ENCODE data around the gene PDE12.
"Not testable (repeated sequence)": the region's sequence is repeated elsewhere in the genome, so short reads cannot be mapped to it uniquely, and the experiment has no call there.

Gene PDE12

DNA sequence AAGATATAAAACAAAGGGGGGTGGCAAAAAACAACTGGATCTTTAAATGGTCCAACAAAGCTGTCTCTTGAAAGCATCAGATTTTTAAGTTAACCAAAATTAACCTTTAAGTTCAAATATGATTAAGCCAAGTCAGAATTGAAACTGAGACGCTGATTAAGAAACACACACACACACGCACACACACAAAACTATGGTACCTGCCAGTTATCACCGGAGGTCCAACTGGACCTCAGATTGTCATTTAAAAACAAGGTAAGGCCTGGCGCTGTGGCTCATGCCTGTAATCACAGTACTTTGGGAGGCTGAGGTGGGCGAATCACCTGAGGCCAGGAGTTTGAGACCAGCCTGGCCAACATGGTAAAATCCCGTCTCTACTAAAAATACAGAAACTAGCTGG lies 30.7 kb downstream of the PDE12 start:
- DNase-seq: no peak

DNA sequence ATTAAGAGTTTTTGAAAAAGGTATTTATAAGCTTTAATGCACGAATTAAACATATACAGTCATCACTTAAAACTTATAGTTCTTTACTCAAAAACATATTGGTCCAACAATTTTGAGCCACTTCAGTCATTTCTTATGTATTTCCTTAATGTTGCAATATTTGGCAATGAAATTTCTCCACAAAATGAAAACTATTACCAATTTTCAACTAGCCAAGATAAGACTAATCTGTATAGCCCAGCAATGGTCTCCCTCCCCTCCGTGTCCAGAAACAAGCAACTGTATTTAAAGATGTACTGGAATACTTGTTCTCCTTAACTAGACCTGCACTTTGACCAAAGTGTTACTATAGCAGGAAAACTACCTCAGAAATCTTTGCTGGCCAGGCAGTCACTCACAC lies 31.8 kb downstream of the PDE12 start:
- DNase-seq: no peak

DNA sequence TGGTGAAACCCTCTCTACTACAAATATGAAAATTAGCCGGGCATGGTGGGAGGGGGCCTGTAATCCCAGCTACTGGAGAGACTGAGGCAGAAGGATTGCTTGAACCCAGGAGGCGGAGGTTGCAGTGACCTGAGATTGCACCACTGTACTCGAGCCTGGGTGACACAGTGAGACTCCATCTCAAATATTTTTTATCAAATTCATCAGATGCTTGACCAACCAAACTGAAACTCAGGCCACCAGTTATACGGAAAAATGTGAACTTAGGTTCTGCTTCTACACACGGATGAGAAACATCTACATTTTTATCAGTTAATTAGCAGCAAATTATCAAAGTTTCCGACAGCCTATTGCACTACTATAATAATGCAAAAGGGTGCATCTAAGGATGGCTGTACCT lies 36.2 kb downstream of the PDE12 start:
- no peak for DNase-seq

DNA sequence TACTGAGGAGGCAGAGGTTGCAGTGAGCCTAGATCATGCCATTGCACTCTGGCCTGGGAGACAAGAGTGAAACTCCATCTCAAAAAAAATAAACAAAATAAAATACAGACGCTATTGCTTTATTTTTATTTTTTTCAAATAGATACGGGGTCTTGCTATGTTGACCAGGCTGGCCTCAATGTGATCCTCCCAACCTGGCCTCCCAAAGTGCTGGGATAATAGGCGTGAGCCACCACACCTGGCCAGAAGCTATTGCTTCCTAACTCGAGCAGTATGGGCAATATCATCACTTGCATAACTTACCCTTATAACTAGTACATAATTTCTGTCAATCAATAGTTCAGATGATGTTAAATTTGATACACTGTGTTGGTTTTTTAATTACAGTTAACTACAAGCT lies 38.1 kb downstream of the PDE12 start:
- no peak for DNase-seq

DNA sequence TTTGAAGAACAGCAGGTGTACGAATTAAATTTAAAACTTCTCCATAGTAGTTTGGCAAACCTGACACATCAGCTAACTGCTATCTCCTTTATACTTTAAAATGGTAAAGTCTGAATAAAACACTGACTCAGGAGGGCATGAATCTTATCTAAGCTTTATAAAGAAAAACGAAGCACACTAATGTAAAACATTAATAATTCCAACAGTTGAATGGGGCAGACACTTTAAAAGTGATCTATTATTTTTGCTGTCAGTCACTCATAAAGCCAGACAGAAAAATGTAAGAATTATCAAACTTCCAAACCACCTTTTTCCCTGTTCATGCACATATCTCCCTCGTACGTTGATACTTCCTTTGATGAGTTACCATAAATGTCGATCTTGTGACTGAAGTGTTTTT lies 38.5 kb downstream of the PDE12 start:
- no peak for DNase-seq

DNA sequence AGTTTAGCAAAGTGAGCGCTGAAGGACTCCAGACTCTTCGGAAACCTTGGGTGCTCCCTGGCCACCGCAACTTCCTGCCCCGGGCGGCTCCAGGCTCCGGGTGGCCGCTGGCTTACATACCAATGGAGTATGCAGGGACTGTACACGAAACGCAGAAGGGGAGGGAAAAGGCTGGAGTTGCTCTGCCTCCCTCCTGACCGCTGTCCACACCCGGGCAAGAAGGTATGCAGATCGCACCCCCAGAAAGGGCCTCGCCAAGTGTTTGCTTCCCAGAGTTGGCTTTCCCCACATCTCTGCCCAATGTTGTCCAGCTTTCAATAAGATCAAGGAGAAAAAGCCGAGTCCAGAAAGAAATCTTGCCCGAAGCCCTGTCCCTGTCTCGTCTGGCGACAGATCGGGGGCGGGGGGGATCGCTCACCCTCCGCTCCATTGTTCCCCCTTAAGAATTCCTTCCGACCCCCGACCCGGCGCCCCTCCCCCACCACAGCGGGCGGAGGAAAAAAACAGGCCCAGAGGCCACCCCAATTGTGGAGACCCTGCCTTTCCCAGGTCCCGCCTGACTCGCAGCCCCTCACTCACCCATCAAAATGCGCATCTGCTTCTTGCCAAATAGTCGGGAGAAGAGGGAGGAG lies 40.5 kb downstream of the PDE12 start:
- peak; percentile 68 for DNase-seq

DNA sequence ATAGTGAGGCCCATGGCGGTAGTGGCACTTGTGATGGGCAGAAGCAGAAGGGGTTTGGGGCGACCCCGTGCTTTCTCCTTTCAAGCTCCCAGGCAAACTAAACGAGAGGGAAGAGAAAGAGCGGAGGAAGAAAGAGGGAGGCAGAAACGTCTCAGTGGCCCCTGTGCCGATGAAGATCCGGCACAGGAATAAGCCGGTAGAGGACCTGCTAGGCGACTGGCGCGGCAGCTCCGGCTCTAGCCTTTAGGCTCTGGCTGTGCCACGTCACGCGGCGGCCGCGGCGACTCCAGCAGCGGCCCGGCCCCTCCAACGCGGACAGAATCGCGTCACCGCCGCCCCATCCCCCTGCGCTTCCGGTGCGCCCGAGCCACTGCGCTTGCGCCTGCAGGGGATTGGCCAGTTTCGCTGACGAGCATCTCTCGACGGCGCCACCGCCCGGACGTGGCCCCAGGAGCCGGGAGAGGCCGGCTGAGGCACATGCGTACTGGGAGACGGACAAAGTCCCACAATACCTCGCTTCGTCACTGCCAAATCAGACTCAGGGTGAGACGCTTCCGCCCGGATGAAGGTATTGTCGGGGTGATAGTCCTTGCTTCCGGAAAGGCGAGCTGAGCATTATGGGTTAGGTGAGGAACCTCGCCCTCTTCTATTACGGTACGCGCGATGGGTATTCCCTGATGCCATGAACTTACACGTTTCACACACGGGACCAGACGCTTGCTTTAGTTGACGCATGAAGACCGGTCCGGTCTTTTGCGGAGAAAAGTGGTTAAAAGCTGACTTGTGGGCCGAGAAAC lies 41.3 kb downstream of the PDE12 start, which contains the start of gene ARF4:
TSS of gene ARF4 (minus strand) at position 218 of the 797 bp plus-strand sequence. CDS start at position 14, 204 bp downstream.
- DNase-seq: peak; percentile 100

DNA sequence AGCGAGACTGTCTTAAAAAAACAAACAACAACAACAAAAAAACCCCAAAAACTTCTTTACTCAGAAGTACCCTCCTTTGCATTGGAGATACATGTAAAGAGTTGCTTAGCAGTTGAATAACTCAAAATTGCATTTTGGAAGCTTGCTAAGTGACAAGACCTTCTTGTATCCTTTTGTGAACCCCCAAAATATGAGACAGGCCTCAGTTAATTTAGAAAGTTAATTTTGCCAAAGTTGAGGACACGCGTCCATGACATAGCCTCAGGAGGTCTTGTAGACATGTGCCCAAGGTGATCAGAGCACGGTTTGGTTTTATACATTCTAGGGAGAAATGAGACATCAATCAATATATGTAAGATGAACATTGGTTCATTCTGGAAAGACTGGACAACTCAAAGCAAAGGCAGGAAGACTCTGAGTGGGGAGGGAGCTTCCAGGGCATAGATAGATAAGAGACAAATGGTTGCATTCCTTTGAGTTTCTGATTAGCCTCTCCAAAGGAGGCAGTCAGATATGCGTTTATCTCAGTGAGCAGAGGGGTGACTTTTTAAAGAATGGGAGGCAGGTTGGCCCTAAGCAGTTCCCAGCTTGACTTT lies 42.8 kb downstream of the PDE12 start:
- no peak for DNase-seq

DNA sequence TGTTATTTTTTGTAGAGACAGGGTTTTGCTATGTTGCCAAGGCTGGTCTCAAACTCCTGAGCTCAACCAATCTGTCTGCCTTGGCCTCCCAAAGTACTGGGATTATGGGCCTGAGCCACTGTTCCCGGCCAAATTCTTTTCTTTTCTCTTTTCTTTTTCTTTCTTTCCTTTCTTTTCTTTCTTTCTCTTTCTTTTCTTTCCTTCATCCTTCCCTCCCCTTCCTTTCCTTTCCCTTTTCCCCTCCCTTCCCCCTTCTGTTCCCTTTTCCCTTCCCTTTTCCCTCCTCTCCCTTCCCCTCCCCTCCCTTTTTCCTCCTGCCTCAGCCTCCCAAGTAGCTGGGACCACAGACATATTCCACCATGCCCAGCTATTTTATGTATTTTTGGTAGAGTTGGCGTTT lies 44.1 kb downstream of the PDE12 start:
- DNase-seq: no peak

DNA sequence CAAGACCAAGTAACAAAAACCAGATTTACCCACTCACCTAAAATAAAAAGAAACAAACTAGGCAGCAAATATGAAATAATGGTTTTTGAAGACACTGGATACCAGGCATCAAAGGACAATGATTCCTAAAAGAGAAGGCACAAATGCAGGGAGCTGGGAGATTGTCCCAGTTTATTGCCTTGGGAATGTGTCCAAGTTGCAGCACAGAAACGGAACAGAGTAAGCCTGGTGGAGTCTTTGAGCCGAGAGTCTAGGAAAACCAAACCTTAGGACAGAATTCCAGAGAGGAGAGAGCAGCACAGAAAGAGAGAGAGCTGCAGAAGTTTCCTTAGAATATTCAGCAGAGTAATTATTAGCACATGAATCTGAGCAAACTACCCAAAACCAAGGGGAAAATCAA lies 48.9 kb downstream of the PDE12 start:
- no peak for DNase-seq

DNA sequence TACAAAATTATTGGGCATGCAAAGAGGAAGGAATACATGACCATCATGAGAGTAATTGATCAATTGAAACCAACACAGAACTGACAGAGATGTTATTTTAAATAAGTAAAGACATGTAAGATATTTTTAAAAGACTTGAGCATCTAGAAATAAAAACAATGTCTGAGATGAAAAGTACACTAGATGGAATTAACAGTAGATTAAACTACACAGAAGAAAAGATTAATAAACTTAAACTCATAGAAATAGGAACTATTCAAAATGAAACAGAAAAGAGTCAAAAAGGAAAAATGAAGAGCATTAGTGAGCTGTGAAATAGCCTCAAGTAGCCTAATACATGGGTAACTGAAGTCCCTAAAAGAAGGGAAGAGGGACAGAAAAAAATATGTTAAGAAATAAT lies 49.6 kb downstream of the PDE12 start:
- no peak for DNase-seq

DNA sequence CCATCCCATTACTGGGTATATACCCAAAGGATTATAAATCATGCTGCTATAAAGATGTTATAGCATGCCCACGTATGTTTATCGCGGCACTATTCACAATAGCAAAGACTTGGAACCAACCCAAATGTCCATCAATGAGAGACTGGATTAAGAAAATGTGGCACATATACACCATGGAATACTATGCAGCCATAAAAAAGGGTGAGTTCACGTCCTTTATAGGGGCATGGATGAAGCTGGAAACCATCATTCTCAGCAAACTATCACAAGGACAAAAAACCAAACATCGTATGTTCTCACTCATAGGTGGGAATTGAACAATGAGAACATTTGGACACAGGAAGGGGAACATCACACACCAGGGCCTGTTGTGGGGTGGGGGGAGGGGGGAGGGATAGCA lies 55.8 kb downstream of the PDE12 start:
- DNase-seq: not testable (repeated sequence)

DNA sequence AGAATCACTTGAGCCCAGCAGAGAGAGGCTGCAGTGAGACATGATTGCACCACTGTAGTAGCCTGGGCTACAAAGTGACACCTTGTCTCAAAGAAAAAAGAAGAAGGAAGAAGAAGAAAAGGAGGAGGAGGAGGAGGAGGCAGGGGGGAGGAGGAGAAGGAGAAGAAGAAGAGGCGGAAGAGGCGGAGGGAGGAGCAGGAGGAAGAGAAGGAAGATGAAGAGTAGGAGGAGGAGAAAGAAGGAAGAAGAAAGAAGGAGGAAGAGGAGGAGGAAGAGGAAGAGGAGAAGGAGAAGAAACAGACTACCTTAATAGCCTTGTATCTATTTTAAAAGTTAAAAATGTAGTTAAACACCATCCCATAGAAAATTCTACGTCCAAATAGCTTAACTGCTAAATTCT lies 60.2 kb downstream of the PDE12 start:
- no peak for DNase-seq

Measured in CD4-positive, alpha-beta T cell treated with Interleukin-12 subunit alpha and Interleukin-12 subunit beta, for 1 hour (primary cell).